NOMO-1 treated with dmso at 0.1 percent for 144 hours (cell line): Measurements from ENCODE around the gene ADCK1.
"Not testable (repeated sequence)": the region's sequence is repeated elsewhere in the genome, so short reads cannot be mapped to it uniquely, and the experiment has no call there.

Experiments used
- DNase-seq: peaks from one replicate; lab custom pipeline; 2025; ENCODE audit not compliant: unreplicated experiment; lab: John Stamatoyannopoulos, UW

ADCK1 gene

GRCh38 chr14:77892890-77893484 lies 93.1 kb downstream of the ADCK1 start:
- no peak for DNase-seq

GRCh38 chr14:77897374-77897773 lies 97.5 kb downstream of the ADCK1 start:
- no peak for DNase-seq

- DNase-seq, result no peak
Measured at GRCh38 chr14:77902811-77903210, 102.9 kb downstream of the ADCK1 start.

- no peak for DNase-seq
Measured at GRCh38 chr14:77903221-77903620, 103.3 kb downstream of the ADCK1 start.

GRCh38 chr14:77903937-77904617 lies 104.2 kb downstream of the ADCK1 start:
- DNase-seq, result no peak

- no peak for DNase-seq
Measured at GRCh38 chr14:77906446-77906845, 106.5 kb downstream of the ADCK1 start.

- DNase-seq, result no peak
Measured at GRCh38 chr14:77908847-77909246, 108.9 kb downstream of the ADCK1 start.

- DNase-seq, result no peak
Measured at GRCh38 chr14:77909911-77910310, 110.0 kb downstream of the ADCK1 start.

- DNase-seq, result no peak
Measured at GRCh38 chr14:77910506-77910905, 110.6 kb downstream of the ADCK1 start.

GRCh38 chr14:77911356-77911755 lies 111.4 kb downstream of the ADCK1 start:
- no peak for DNase-seq

- no peak for DNase-seq
Measured at GRCh38 chr14:77912754-77913556, 113.0 kb downstream of the ADCK1 start.

GRCh38 chr14:77914073-77914721 lies 114.3 kb downstream of the ADCK1 start:
- no peak for DNase-seq

GRCh38 chr14:77915390-77915789 lies 115.5 kb downstream of the ADCK1 start:
- DNase-seq, result not testable (repeated sequence)

- no peak for DNase-seq
Measured at GRCh38 chr14:77917491-77918201, 117.7 kb downstream of the ADCK1 start.

GRCh38 chr14:77918448-77918847 lies 118.5 kb downstream of the ADCK1 start:
- DNase-seq, result no peak

GRCh38 chr14:77920312-77920711 lies 120.4 kb downstream of the ADCK1 start:
- DNase-seq, result no peak

- DNase-seq, result no peak
Measured at GRCh38 chr14:77921818-77922217, 121.9 kb downstream of the ADCK1 start.

- no peak for DNase-seq
Measured at GRCh38 chr14:77923131-77923936, 123.4 kb downstream of the ADCK1 start.

- DNase-seq, result no peak
Measured at GRCh38 chr14:77924141-77924948, 124.4 kb downstream of the ADCK1 start.
